Measurements from ENCODE around the gene FLNC. TPM values are rescaled to one million over a fixed set of nuclear protein-coding genes. Genes with fewer than 3 reads are reported as not detected.
A peak's percentile ranks its signal among the peaks of the same experiment; 100 is the strongest.

Gene FLNC
- polyA plus RNA-seq, 3 donors, result 0.01 TPM; not detected in 2

DNA sequence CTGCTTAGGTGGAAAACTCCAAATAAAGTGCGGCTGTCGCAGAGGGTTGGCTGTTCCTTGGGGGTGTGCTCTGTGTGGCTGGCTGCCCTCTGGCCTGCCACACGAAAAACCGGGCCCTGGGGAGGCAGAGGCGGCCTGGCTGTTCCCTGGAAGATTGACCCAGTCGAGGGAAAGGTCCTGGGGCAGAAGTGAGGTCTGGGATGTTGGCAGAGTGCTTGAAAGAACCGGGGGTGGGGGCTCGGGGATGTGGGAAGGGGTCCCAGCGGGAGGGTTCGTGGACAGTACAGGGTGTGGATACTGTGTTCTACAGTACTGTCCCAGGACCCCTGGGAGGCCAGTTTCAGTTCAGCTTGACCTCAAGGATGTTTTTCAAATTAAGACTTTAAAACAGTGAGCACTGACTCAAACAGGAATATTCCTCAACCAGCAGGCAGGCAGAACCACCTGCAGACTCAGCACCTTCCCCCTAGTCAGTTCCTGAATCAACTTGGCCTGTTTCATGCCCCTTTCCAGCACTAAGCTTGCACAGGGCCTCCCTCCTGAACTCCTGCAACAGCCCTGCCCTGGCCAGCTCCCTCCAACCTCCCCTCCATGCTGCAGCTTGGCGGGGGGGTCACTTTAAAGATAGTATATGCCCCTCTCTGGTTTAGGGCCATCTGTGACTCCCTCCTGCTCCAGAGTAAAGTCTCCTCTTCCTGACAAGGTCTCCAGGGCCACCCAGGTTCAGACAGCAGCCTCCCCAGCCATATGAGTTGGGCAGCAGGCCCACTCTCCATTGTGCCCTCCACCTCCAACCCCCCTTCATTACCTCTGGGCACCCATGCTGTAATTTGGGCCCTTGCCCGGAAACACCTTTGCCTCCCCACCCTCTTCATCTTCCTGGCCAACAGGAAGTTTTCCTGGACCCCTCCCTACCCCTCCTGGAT is 29.3 kb downstream of the FLNC start:
- Mint-ChIP-seq H3K4me3 (no peak overlapping the region), H3K36me3 (peaks cover 0 to under 1% of the 10 kb centered on the region in 2 donors), H3K27me3 (ENCODE audit: low read depth in 3 of 3) (peaks cover 1 to 8% (median 5%) of the 10 kb centered on the region in 3 donors), H3K9me3 (peaks cover 0 to 3% (median 0%) of the 10 kb centered on the region in 7 donors), H3K4me1 (peaks cover 14% of the 10 kb centered on the region), H3K27ac (peak overlapping the region in 1 of 7 donors; percentile 20)
- DNase-seq, result no peak
- no peak overlapping the region for H3K9ac ChIP-seq (ENCODE audit: insufficient read depth, low read length, poor library complexity, severe bottlenecking)
- intact Hi-C loops (cut with micrococcal nuclease), result loop anchor here in 1 of 2 donors (10.0 kb wide), 1 partner anchor 115 kb away; no protein-coding TSS in a partner anchor
- peaks cover 19% of the 10 kb centered on the region for H3K79me2 ChIP-seq (ENCODE audit: insufficient read depth, low read length)
- H3K27me3 ChIP-seq (ENCODE audit: control insufficient read depth in 2 of 2, insufficient read depth in 2 of 2, low read length in 2 of 2), result no peaks in the 10 kb centered on the region
- H3K36me3 ChIP-seq (replicated peaks in 1 of 2; ENCODE audit: control insufficient read depth in 1 of 2, insufficient read depth in 2 of 2, low read length in 2 of 2), result peaks cover 0 to under 1% of the 10 kb centered on the region in 2 donors
- no peak for TF ChIP-seq CTCF (IDR thresholded peaks at IDR 0.05)
- H4K20me1 ChIP-seq (ENCODE audit: insufficient read depth, low read length), result peaks cover 12% of the 10 kb centered on the region
- H3K9me3 ChIP-seq (replicated peaks in 1 of 2; ENCODE audit: control insufficient read depth in 1 of 2, insufficient read depth in 1 of 2, low read length in 2 of 2), result no peaks in the 10 kb centered on the region
- H3K4me2 ChIP-seq (replicated peaks; ENCODE audit: extremely low read depth, low read length, poor library complexity, severe bottlenecking), result no peak overlapping the region
- no peak overlapping the region for H3K4me3 ChIP-seq (replicated peaks in 1 of 3; ENCODE audit: low read depth in 2 of 3, low read length in 3 of 3)
- H3K27ac ChIP-seq (ENCODE audit: low read depth in 1 of 2, low read length in 2 of 2), result no peak overlapping the region
- H3K4me1 ChIP-seq (ENCODE audit: control insufficient read depth in 1 of 2, insufficient read depth in 2 of 2, low read length in 2 of 2), result peaks cover 11 to 14% of the 10 kb centered on the region in 2 donors
- peak overlapping the region; percentile 47 for H2AFZ ChIP-seq (ENCODE audit: insufficient read depth, low read depth, low read length, poor library complexity, severe bottlenecking)
- 85% methylated on average over 10 of the region's 12 CpGs for WGBS (ENCODE audit: insufficient coverage)

GRCh38 chr7:128860158-128861073 is 30.2 kb downstream of the FLNC start:
- no peak overlapping the region for H3K4me3 ChIP-seq (replicated peaks in 1 of 3; ENCODE audit: low read depth in 2 of 3, low read length in 3 of 3)
- Mint-ChIP-seq H3K9me3 (peaks cover 0 to 3% (median 0%) of the 10 kb centered on the region in 7 donors), H3K4me1 (peaks cover 18% of the 10 kb centered on the region), H3K4me3 (no peak overlapping the region), H3K27ac (peak overlapping the region in 2 of 7 donors; percentile 20 to 26), H3K27me3 (ENCODE audit: low read depth in 3 of 3) (peaks cover 1 to 5% (median 5%) of the 10 kb centered on the region in 3 donors), H3K36me3 (peaks cover 9 to 10% of the 10 kb centered on the region in 2 donors)
- no peak overlapping the region for H3K4me2 ChIP-seq (replicated peaks; ENCODE audit: extremely low read depth, low read length, poor library complexity, severe bottlenecking)
- no peak for TF ChIP-seq CTCF (IDR thresholded peaks at IDR 0.05)
- H3K36me3 ChIP-seq (replicated peaks in 1 of 2; ENCODE audit: control insufficient read depth in 1 of 2, insufficient read depth in 2 of 2, low read length in 2 of 2), result peaks cover 7 to 10% of the 10 kb centered on the region in 2 donors
- peaks cover 21% of the 10 kb centered on the region for H4K20me1 ChIP-seq (ENCODE audit: insufficient read depth, low read length)
- peaks cover 11 to 14% of the 10 kb centered on the region in 2 donors for H3K4me1 ChIP-seq (ENCODE audit: control insufficient read depth in 1 of 2, insufficient read depth in 2 of 2, low read length in 2 of 2)
- no peaks in the 10 kb centered on the region for H3K27me3 ChIP-seq (ENCODE audit: control insufficient read depth in 2 of 2, insufficient read depth in 2 of 2, low read length in 2 of 2)
- peak overlapping the region; percentile 47 for H2AFZ ChIP-seq (ENCODE audit: insufficient read depth, low read depth, low read length, poor library complexity, severe bottlenecking)
- H3K79me2 ChIP-seq (ENCODE audit: insufficient read depth, low read length), result peaks cover 28% of the 10 kb centered on the region
- no peaks in the 10 kb centered on the region for H3K9me3 ChIP-seq (replicated peaks in 1 of 2; ENCODE audit: control insufficient read depth in 1 of 2, insufficient read depth in 1 of 2, low read length in 2 of 2)
- H3K27ac ChIP-seq (ENCODE audit: low read depth in 1 of 2, low read length in 2 of 2), result no peak overlapping the region
- DNase-seq, result no peak
- intact Hi-C loops (cut with micrococcal nuclease), result loop anchor here in 1 of 2 donors (10.0 kb wide), 1 partner anchor 116 kb away; no protein-coding TSS in a partner anchor
- H3K9ac ChIP-seq (ENCODE audit: insufficient read depth, low read length, poor library complexity, severe bottlenecking), result no peak overlapping the region
- 22% methylated on average over 2 of the region's 10 CpGs for WGBS (ENCODE audit: insufficient coverage)
